Breast epithelium (tissue), 3 donors: ENCODE data around the gene KRT5.

Source experiments
- CTCF ChIP-seq, 3 donors: fragments of 450-650 bp; IDR thresholded peaks; one replicate each; pipeline ENCODE4 v1.5.1; 2016 to 2017; ENCODE audit warnings: antibody characterized with exemption in 3 of 3, mild to moderate bottlenecking in 3 of 3, moderate library complexity in 3 of 3
- POLR2A ChIP-seq: fragments of 450-650 bp; IDR thresholded peaks from one replicate; pipeline ENCODE4 v1.6.1; 2016; ENCODE audit warnings: antibody characterized with exemption, mild to moderate bottlenecking, moderate library complexity

GRCh38 chr12:52559979-52560378 is 39.8 kb upstream of the KRT5 start:
- TF ChIP-seq CTCF (IDR thresholded peaks at IDR 0.05) (no peak), POLR2A (no peak)
